Trophoblast cell (in vitro differentiated cells and primary cell): ENCODE data around the gene SERINC2.

Source experiments
- DNase-seq, 2 donors: peaks; one replicate each; pipeline ENCODE4 v3.0.0-alpha.2; 2016
- H2AFZ ChIP-seq: 2 replicates; pipeline ENCODE4 v1.6.1; 2013; ENCODE audit warnings: low read length, moderate library complexity, mild to moderate bottlenecking; ENCODE audit not compliant: insufficient read depth, poor library complexity
- H2AK5ac ChIP-seq: 2 replicates; pipeline ENCODE4 v1.6.1; 2013; ENCODE audit warnings: mild to moderate bottlenecking, low read length
- H2BK120ac ChIP-seq: 2 replicates; pipeline ENCODE4 v1.6.1; 2013; ENCODE audit warnings: low read length, mild to moderate bottlenecking, moderate library complexity; ENCODE audit not compliant: insufficient read depth, poor library complexity
- H2BK12ac ChIP-seq: 2 replicates; pipeline ENCODE4 v1.6.1; 2013; ENCODE audit warnings: mild to moderate bottlenecking, low read length, moderate library complexity
- H2BK5ac ChIP-seq: 2 replicates; pipeline ENCODE4 v1.6.1; 2013; ENCODE audit warnings: low read length, low read depth, moderate library complexity, mild to moderate bottlenecking; ENCODE audit not compliant: poor library complexity
- H3K14ac ChIP-seq: 2 replicates; pipeline ENCODE4 v1.6.1; 2013; ENCODE audit warnings: mild to moderate bottlenecking, low read length
- H3K18ac ChIP-seq: 2 replicates; pipeline ENCODE4 v1.6.1; 2013; ENCODE audit warnings: mild to moderate bottlenecking, low read length
- H3K23ac ChIP-seq: 2 replicates; pipeline ENCODE4 v1.6.1; 2013; ENCODE audit warnings: low read length
- H3K27ac ChIP-seq: 2 replicates; pipeline ENCODE4 v1.5.1; 2013; ENCODE audit warnings: low read depth, mild to moderate bottlenecking, inconsistent platforms, low read length, moderate library complexity
- H3K27me3 ChIP-seq: 2 replicates; pipeline ENCODE4 v1.6.1; 2013; ENCODE audit warnings: inconsistent platforms, mild to moderate bottlenecking, low read length, moderate library complexity; ENCODE audit not compliant: insufficient read depth
- H3K36me3 ChIP-seq, 2 experiments: 1 replicate in 1 of 2; 2 replicates in 1 of 2; pipeline ENCODE4 v1.6.1; 2013; ENCODE audit warnings: low read length in 2 of 2, mild to moderate bottlenecking in 2 of 2, moderate library complexity in 1 of 2; ENCODE audit not compliant: insufficient read depth in 2 of 2, control insufficient read depth in 1 of 2
- H3K4ac ChIP-seq: 2 replicates; pipeline ENCODE4 v1.6.1; 2013; ENCODE audit warnings: low read depth, mild to moderate bottlenecking, low read length, moderate library complexity
- H3K4me1 ChIP-seq, 2 experiments: 1 replicate in 1 of 2; 2 replicates in 1 of 2; pipeline ENCODE4 v1.6.1; 2013; ENCODE audit warnings: low read length in 2 of 2, mild to moderate bottlenecking in 2 of 2, moderate library complexity in 1 of 2; ENCODE audit not compliant: insufficient read depth in 2 of 2, control insufficient read depth in 1 of 2
- H3K4me2 ChIP-seq: 2 replicates; pipeline ENCODE4 v1.6.1; 2013; ENCODE audit warnings: inconsistent platforms, mild to moderate bottlenecking, low read length, moderate library complexity
- H3K4me3 ChIP-seq: 2 replicates; pipeline ENCODE4 v1.5.1; 2013; ENCODE audit warnings: mild to moderate bottlenecking, low read depth, low read length, inconsistent platforms
- H3K79me1 ChIP-seq: one replicate; pipeline ENCODE4 v1.6.1; 2013; ENCODE audit warnings: low read length
- H3K79me2 ChIP-seq: 2 replicates; pipeline ENCODE4 v1.6.1; 2013; ENCODE audit warnings: low read length, mild to moderate bottlenecking; ENCODE audit not compliant: control insufficient read depth, insufficient read depth, poor library complexity
- H3K9ac ChIP-seq: 2 replicates; pipeline ENCODE4 v1.6.1; 2013; ENCODE audit warnings: mild to moderate bottlenecking, low read length
- H3K9me3 ChIP-seq: 2 replicates; pipeline ENCODE4 v1.6.1; 2013; ENCODE audit warnings: low read depth, mild to moderate bottlenecking, control low read depth, inconsistent platforms, low read length; ENCODE audit not compliant: insufficient read depth
- H4K12ac ChIP-seq: 2 replicates; pipeline ENCODE4 v1.6.1; 2013; ENCODE audit warnings: low read depth, mild to moderate bottlenecking, low read length, moderate library complexity
- H4K8ac ChIP-seq: 2 replicates; pipeline ENCODE4 v1.6.1; 2013; ENCODE audit warnings: low read depth, mild to moderate bottlenecking, low read length, moderate library complexity
- H4K91ac ChIP-seq: one replicate; pipeline ENCODE4 v1.6.1; 2013; ENCODE audit warnings: low read depth, mild to moderate bottlenecking, low read length, moderate library complexity
- WGBS: extraction: QIAGEN DNeasy Blood & Tissue Kit; methylation state at CpG from one replicate; pipeline ENCODE4 v1.1.7; 2013; ENCODE audit warnings: missing lambda C conversion rate; ENCODE audit not compliant: insufficient read length, insufficient coverage; ENCODE audit errors: extremely low coverage; 5-methylcytosine and 5-hydroxymethylcytosine counted together

Gene SERINC2

GRCh38 chr1:31372751-31373055 is 40.3 kb upstream of the SERINC2 start:
- Histone ChIP-seq H4K12ac (no peak overlapping the region), H4K91ac (no peak overlapping the region), H3K79me1 (peaks cover 3% of the 10 kb centered on the region), H4K8ac (no peak overlapping the region), H3K23ac (no peak overlapping the region), H2BK12ac (no peak overlapping the region), H2AK5ac (no peak overlapping the region), H3K18ac (no peak overlapping the region), H3K9ac (no peak overlapping the region), H3K79me2 (no peaks in the 10 kb centered on the region), H3K4me1 (peaks cover 9 to 12% of the 10 kb centered on the region in 2 experiments), H3K27me3 (no peaks in the 10 kb centered on the region), H3K14ac (no peak overlapping the region), H2BK5ac (no peak overlapping the region), H3K9me3 (no peaks in the 10 kb centered on the region), H2AFZ (no peak overlapping the region), H3K4me2 (peak overlapping the region; percentile 77), H3K4me3 (peak overlapping the region; percentile 54), H2BK120ac (no peak overlapping the region), H3K36me3 (peaks cover 0 to 2% of the 10 kb centered on the region in 2 experiments), H3K4ac (no peak overlapping the region), H3K27ac (no peak overlapping the region)
- WGBS, result no CpG with 5 or more reads among the region's 10 CpGs
- peak in 1 of 2 donors; percentile 10 for DNase-seq

DNA sequence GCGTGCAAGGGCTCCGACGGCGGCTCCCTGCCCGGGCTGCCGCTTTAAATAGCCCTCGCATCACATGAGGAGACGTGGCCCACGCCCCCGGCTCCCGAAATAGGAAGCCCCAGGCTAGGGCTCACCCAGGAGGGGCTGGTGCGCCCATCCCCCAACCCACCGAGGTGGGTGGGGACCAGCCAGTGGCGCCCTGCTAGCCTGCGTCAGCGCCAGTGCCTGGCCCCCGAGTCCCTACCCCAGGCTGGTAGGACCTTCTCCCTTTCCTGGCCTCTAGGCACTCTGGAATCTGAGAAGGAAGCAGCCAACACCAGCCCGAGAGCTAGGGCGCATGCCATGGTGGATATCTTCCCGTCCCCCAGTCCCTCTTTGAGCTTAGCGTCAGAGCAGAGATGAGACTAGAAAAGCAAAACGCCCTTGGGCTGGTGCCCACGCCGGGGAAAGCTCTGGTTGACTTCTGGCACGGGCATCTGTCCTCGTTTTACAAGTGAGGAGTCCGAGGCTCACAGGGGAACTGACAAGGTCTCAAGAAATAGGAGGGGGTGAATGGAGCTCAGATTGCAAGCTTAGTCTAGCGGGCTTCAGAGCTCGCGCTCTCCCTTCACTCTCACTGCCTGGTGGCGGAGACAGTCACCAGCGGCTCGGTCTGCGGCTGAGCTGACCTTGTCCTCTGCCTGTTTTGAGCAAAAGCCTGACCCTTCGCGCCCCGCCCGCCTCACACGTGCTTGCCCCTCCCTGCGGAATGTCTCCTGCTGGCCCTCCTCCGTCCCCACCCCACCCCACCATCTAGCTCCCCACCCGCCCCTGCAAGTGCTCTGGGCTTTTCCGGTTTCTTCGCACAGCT is 39.7 kb upstream of the SERINC2 start, which contains the start of gene FABP3:
Gene FABP3, minus strand, starts transcription at position 21 of the 841 bp plus-strand sequence. CDS start 62 bp downstream, outside the sequence.
- Histone ChIP-seq H2AK5ac (no peak within 1 kb of the TSS), H3K18ac (peak within 1 kb of the TSS; percentile 23), H3K4ac (no peak within 1 kb of the TSS), H3K36me3 (peaks cover 0 to 2% of the 10 kb centered on the region in 2 experiments), H3K4me1 (peaks cover 9 to 12% of the 10 kb centered on the region in 2 experiments), H2BK120ac (peak within 1 kb of the TSS; percentile 39), H2BK12ac (no peak within 1 kb of the TSS), H2AFZ (peak within 1 kb of the TSS; percentile 42), H3K27me3 (no peaks in the 10 kb centered on the region), H3K9ac (no peak within 1 kb of the TSS), H3K23ac (no peak within 1 kb of the TSS), H3K9me3 (no peaks in the 10 kb centered on the region), H3K4me3 (peak within 1 kb of the TSS; percentile 54), H3K79me2 (no peaks in the 10 kb centered on the region), H3K79me1 (peaks cover 3% of the 10 kb centered on the region), H3K4me2 (peak within 1 kb of the TSS; percentile 77), H2BK5ac (no peak within 1 kb of the TSS), H3K14ac (peak within 1 kb of the TSS; percentile 8), H4K12ac (no peak within 1 kb of the TSS), H4K91ac (peak within 1 kb of the TSS; percentile 3), H3K27ac (peak within 1 kb of the TSS; percentile 29), H4K8ac (peak within 1 kb of the TSS; percentile 16)
- no CpG with 5 or more reads among the region's 44 CpGs for WGBS
- peak in 1 of 2 donors; percentile 51 for DNase-seq

DNA sequence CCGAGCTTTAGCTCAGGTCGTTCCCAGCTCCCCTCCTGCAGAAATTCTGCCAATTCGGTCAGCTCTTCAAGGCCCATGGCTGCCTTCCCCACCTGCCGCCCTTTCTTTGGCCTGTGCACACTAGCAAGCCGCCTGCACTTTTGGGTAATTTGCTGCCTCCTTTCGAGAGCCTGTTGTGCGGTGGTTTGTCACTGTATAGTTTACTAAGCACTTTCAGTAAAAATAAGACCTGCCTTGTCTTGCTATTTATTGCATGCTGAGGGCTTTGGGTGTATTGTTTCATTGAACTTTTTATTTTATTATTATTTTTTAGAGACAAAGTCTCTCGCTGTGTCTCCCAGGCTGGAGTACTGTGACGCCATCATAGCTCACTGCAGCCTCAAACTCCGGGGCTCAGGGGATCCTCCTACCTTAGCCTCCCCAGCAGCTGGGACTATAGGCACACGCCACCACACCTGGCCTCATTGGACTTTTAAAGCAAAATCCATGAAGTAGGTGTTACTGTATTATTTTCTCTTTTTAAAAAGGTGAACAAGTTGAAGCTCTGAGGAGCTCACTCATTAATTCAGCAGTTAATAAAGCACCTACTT is 39.0 kb upstream of the SERINC2 start:
- H3K79me2 ChIP-seq, result no peaks in the 10 kb centered on the region
- no peaks in the 10 kb centered on the region for H3K27me3 ChIP-seq
- H3K14ac ChIP-seq, result no peak overlapping the region
- no peak overlapping the region for H2BK12ac ChIP-seq
- H3K79me1 ChIP-seq, result peaks cover 3% of the 10 kb centered on the region
- no peak overlapping the region for H2BK5ac ChIP-seq
- H4K91ac ChIP-seq, result no peak overlapping the region
- H3K4me3 ChIP-seq, result no peak overlapping the region
- no peak overlapping the region for H2BK120ac ChIP-seq
- no peak overlapping the region for H3K23ac ChIP-seq
- no peak overlapping the region for H3K9ac ChIP-seq
- H2AK5ac ChIP-seq, result no peak overlapping the region
- H2AFZ ChIP-seq, result no peak overlapping the region
- H4K8ac ChIP-seq, result no peak overlapping the region
- peak overlapping the region; percentile 18 for H3K27ac ChIP-seq
- peak overlapping the region; percentile 77 for H3K4me2 ChIP-seq
- H3K36me3 ChIP-seq, result no peaks in the 10 kb centered on the region
- no peak for DNase-seq
- no peak overlapping the region for H4K12ac ChIP-seq
- peaks cover 9 to 12% of the 10 kb centered on the region in 2 experiments for H3K4me1 ChIP-seq
- no peak overlapping the region for H3K18ac ChIP-seq
- WGBS, result no CpG with 5 or more reads among the region's 11 CpGs
- H3K4ac ChIP-seq, result no peak overlapping the region
- H3K9me3 ChIP-seq, result no peaks in the 10 kb centered on the region

DNA sequence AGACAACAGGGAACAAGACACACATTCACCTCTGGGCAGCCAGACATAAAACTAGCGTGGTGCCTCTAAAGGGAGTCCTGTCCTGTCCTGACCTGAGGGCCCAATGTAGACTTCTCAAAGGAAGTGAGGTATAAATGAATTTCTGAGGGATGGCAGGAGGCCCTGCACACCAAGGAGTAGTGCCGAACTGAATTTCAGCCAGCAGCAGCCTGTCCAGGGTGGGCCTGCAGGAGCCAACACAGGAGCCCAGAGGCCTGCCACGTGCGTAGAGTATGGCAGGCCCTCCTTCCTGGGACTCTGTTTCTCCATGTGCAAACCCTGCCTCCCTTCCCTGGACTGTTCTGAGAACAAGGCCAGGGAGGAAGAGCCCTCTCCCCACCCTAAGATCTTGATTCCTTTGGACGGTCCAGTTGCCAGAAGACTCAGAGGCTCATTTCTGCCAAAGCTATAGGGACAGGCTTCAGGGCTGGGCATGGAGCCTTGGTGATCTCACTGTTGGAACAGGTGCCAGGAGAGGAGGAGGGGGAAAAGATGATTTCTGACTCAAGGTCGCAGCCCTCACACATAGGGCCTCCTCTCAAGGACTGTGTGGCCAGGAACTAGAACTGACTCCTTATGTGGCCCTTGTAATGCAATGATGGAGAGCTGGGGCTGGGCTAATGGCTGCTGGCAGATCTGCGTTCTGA is 38.4 kb upstream of the SERINC2 start:
- Histone ChIP-seq H2AK5ac (no peak overlapping the region), H4K8ac (no peak overlapping the region), H3K4me2 (no peak overlapping the region), H3K4ac (no peak overlapping the region), H2BK12ac (no peak overlapping the region), H2BK120ac (no peak overlapping the region), H3K27me3 (no peaks in the 10 kb centered on the region), H4K91ac (no peak overlapping the region), H2AFZ (no peak overlapping the region), H3K79me1 (peaks cover 3% of the 10 kb centered on the region), H4K12ac (no peak overlapping the region), H3K36me3 (no peaks in the 10 kb centered on the region), H3K9me3 (no peaks in the 10 kb centered on the region), H3K23ac (no peak overlapping the region), H3K27ac (no peak overlapping the region), H3K4me1 (peaks cover 9 to 12% of the 10 kb centered on the region in 2 experiments), H3K14ac (no peak overlapping the region), H3K79me2 (no peaks in the 10 kb centered on the region), H2BK5ac (no peak overlapping the region), H3K18ac (no peak overlapping the region), H3K9ac (no peak overlapping the region), H3K4me3 (no peak overlapping the region)
- DNase-seq, result no peak
- WGBS, result no CpG with 5 or more reads among the region's 7 CpGs
